H1 (cell line): ENCODE results near the gene SNHG17. TPM values are rescaled to one million over a fixed set of nuclear protein-coding genes. Genes with fewer than 3 reads are reported as not detected.

Experiments used
- CTCF ChIA-PET: fragments of 300-600 bp; sonication (Branson Sonifier 250); formaldehyde crosslinking; loops from one replicate; lab custom pipeline; 2021; ENCODE audit not compliant: partially characterized antibody; lab: Charles Lee
- POLR2A ChIA-PET: fragments of 300-600 bp; sonication (Branson Sonifier 250); formaldehyde crosslinking; loops from one replicate; lab custom pipeline; 2021; ENCODE audit warnings: inconsistent platforms; ENCODE audit not compliant: partially characterized antibody; lab: Charles Lee
- DNase-seq, 2 experiments: peaks; one replicate each; pipeline versions ENCODE4 v3.0.0 to v3.0.0-alpha.2; 2010 to 2022; ENCODE audit warnings: low spot score in 2 of 2, low read depth in 1 of 2, mixed read lengths in 1 of 2
- FAIRE-seq: peaks from 2 replicates; lab custom pipeline; 2011; peaks lifted over from hg19 to GRCh38; lab: Jason Lieb, UNC
- H2AFZ ChIP-seq: 2 replicates; pipeline ENCODE4 v1.8.1; 2012; ENCODE audit warnings: low read length, inconsistent platforms
- H2AK5ac ChIP-seq: 2 replicates; pipeline ENCODE4 v1.6.1; 2013; ENCODE audit warnings: low read depth, low read length
- H2BK120ac ChIP-seq: replicated peaks from 2 replicates; pipeline ENCODE3; 2013; ENCODE audit warnings: low read depth, low read length, inconsistent platforms
- H2BK12ac ChIP-seq: 2 replicates; pipeline ENCODE4 v1.6.1; 2013; ENCODE audit warnings: low read depth, low read length
- H2BK15ac ChIP-seq: 2 replicates; pipeline ENCODE4 v1.6.1; 2013; ENCODE audit warnings: low read length
- H2BK20ac ChIP-seq: 2 replicates; pipeline ENCODE4 v1.6.1; 2013; ENCODE audit warnings: low read length
- H2BK5ac ChIP-seq: 2 replicates; pipeline ENCODE4 v1.6.1; 2013; ENCODE audit warnings: low read depth, low read length
- H3K14ac ChIP-seq: 2 replicates; pipeline ENCODE4 v1.6.1; 2013; ENCODE audit warnings: inconsistent platforms; ENCODE audit not compliant: insufficient read length
- H3K18ac ChIP-seq: 2 replicates; pipeline ENCODE4 v1.6.1; 2013; ENCODE audit warnings: low read length; ENCODE audit errors: extremely low read depth
- H3K23ac ChIP-seq: 2 replicates; pipeline ENCODE4 v1.6.1; 2013; ENCODE audit warnings: inconsistent platforms; ENCODE audit not compliant: insufficient read length
- H3K23me2 ChIP-seq: 2 replicates; pipeline ENCODE4 v1.6.1; 2013; ENCODE audit warnings: low read depth, low read length
- H3K27ac ChIP-seq: 2 replicates; pipeline ENCODE4 v1.6.1; 2011; ENCODE audit warnings: low read depth, low read length, inconsistent platforms
- H3K27me3 ChIP-seq, 4 experiments: replicated peaks in 1 of 4; 1 replicate in 1 of 4; 2 replicates in 3 of 4; pipeline versions ENCODE4 v1.6.1 to v1.8.1; 2011 to 2013; ENCODE audit warnings: low read length in 3 of 4, mild to moderate bottlenecking in 3 of 4, inconsistent platforms in 2 of 4, mixed read lengths in 2 of 4, moderate library complexity in 1 of 4; ENCODE audit not compliant: control insufficient read depth in 3 of 4, insufficient read depth in 3 of 4; ENCODE audit errors: extremely low read depth in 1 of 4
- H3K36me3 ChIP-seq, 4 experiments: 2 replicates each; pipeline versions ENCODE4 v1.6.1 to v1.8.1; 2011 to 2013; ENCODE audit warnings: mild to moderate bottlenecking in 4 of 4, low read length in 3 of 4, moderate library complexity in 2 of 4, control low read depth in 1 of 4, inconsistent platforms in 1 of 4; ENCODE audit not compliant: insufficient read depth in 4 of 4, control insufficient read depth in 2 of 4
- H3K4ac ChIP-seq: replicated peaks from 2 replicates; pipeline ENCODE3; 2013; ENCODE audit warnings: low read length, low read depth, mixed read lengths, inconsistent platforms; ENCODE audit not compliant: insufficient read length
- H3K4me1 ChIP-seq, 4 experiments: replicated peaks in 1 of 4; 1 replicate in 1 of 4; 2 replicates in 3 of 4; pipeline versions ENCODE4 v1.6.1 to v1.8.1; 2011 to 2013; ENCODE audit warnings: low read length in 3 of 4, inconsistent platforms in 2 of 4, mixed read lengths in 1 of 4; ENCODE audit not compliant: insufficient read depth in 4 of 4, control insufficient read depth in 3 of 4
- H3K4me2 ChIP-seq, 2 experiments: 2 replicates each; pipeline versions ENCODE4 v1.6.1 to v1.8.1; 2011 to 2013; ENCODE audit warnings: low read depth in 2 of 2, low read length in 2 of 2, control low read depth in 1 of 2, inconsistent platforms in 1 of 2, mild to moderate bottlenecking in 1 of 2; ENCODE audit not compliant: insufficient read depth in 1 of 2
- H3K4me3 ChIP-seq, 4 experiments: fragments of 200-600, 300-600 bp in 1 of 4; sonication (generic), shearing (Covaris generic), sonication (Bioruptor Twin) in 1 of 4; 2 replicates each; pipeline versions ENCODE4 v1.5.1 to v1.8.1; 2011 to 2016; ENCODE audit warnings: low read length in 4 of 4, low read depth in 3 of 4, control low read depth in 2 of 4, inconsistent platforms in 2 of 4, mild to moderate bottlenecking in 2 of 4, mixed read lengths in 1 of 4, moderate library complexity in 1 of 4; ENCODE audit not compliant: insufficient read depth in 2 of 4; ENCODE audit errors: extremely low read depth in 1 of 4
- H3K56ac ChIP-seq: replicated peaks from 2 replicates; pipeline ENCODE3; 2013; ENCODE audit warnings: low read depth, mild to moderate bottlenecking, mixed read lengths, low read length, inconsistent platforms; ENCODE audit not compliant: insufficient read length
- H3K79me1 ChIP-seq: 2 replicates; pipeline ENCODE4 v1.6.1; 2013; ENCODE audit warnings: low read depth, low read length, control low read depth
- H3K79me2 ChIP-seq, 2 experiments: 2 replicates each; pipeline versions ENCODE4 v1.6.1 to v1.8.1; 2012 to 2013; ENCODE audit warnings: low read length in 2 of 2, mild to moderate bottlenecking in 2 of 2, inconsistent platforms in 1 of 2; ENCODE audit not compliant: insufficient read depth in 2 of 2, control insufficient read depth in 1 of 2
- H3K9ac ChIP-seq, 4 experiments: replicated peaks in 1 of 4; 1 replicate in 1 of 4; 2 replicates in 3 of 4; pipeline versions ENCODE4 v1.6.1 to v1.8.1; 2011 to 2013; ENCODE audit warnings: low read depth in 3 of 4, low read length in 3 of 4, control low read depth in 2 of 4, mild to moderate bottlenecking in 2 of 4, moderate library complexity in 2 of 4, inconsistent platforms in 1 of 4; ENCODE audit errors: extremely low read depth in 1 of 4
- H3K9me3 ChIP-seq, 2 experiments: 2 replicates each; pipeline versions ENCODE4 v1.6.1 to v1.8.1; 2012 to 2013; ENCODE audit warnings: mild to moderate bottlenecking in 2 of 2, moderate library complexity in 2 of 2, control low read depth in 1 of 2, inconsistent platforms in 1 of 2, low read depth in 1 of 2, low read length in 1 of 2, mixed read lengths in 1 of 2; ENCODE audit not compliant: insufficient read depth in 2 of 2
- H4K20me1 ChIP-seq, 2 experiments: replicated peaks in 1 of 2; 2 replicates each; pipeline versions ENCODE3 to v1.8.1; 2011 to 2013; ENCODE audit warnings: inconsistent platforms in 2 of 2, low read length in 2 of 2, mild to moderate bottlenecking in 1 of 2; ENCODE audit not compliant: insufficient read depth in 2 of 2, control insufficient read depth in 1 of 2
- H4K5ac ChIP-seq: 2 replicates; pipeline ENCODE4 v1.6.1; 2013; ENCODE audit warnings: low read length, low read depth, mixed read lengths, inconsistent platforms; ENCODE audit not compliant: insufficient read length
- H4K8ac ChIP-seq: 2 replicates; pipeline ENCODE4 v1.8.0; 2013; ENCODE audit warnings: mild to moderate bottlenecking, moderate library complexity, low read length, inconsistent platforms; ENCODE audit not compliant: insufficient read depth; ENCODE audit errors: extremely low read depth
- H4K91ac ChIP-seq: replicated peaks from 2 replicates; pipeline ENCODE3; 2013; ENCODE audit warnings: low read length, mixed read lengths, inconsistent platforms; ENCODE audit not compliant: insufficient read length
- CREB1 ChIP-seq: IDR thresholded peaks from 2 replicates; pipeline ENCODE4 v1.6.1; 2012; ENCODE audit warnings: inconsistent platforms
- CTBP2 ChIP-seq: IDR thresholded peaks from 2 replicates; pipeline ENCODE4 v1.7.0; 2011; ENCODE audit warnings: borderline replicate concordance, mild to moderate bottlenecking, moderate library complexity, mixed read lengths, low read length; ENCODE audit not compliant: insufficient read depth, insufficient read length
- TBP ChIP-seq: IDR thresholded peaks from 2 replicates; pipeline ENCODE4 v1.6.1; 2011; ENCODE audit warnings: low read depth, low read length, improper control_type of control experiment
- TEAD4 ChIP-seq: IDR thresholded peaks from 2 replicates; pipeline ENCODE4 v1.6.1; 2012; ENCODE audit warnings: low read depth, low read length, inconsistent platforms, mixed read lengths
- WGBS, 2 experiments: shearing (Covaris generic) in 1 of 2; methylation state at CpG; one replicate each; pipeline versions ENCODE4 v1.1.6 to v1.1.7; 2013 to 2015; ENCODE audit warnings: low lambda C conversion rate in 2 of 2, mixed read lengths in 2 of 2, inconsistent platforms in 1 of 2, low coverage in 1 of 2, missing lambda C conversion rate in 1 of 2; ENCODE audit not compliant: insufficient replicate concordance in 2 of 2, insufficient coverage in 1 of 2, insufficient read length in 1 of 2; ENCODE audit errors: extremely low coverage in 1 of 2, missing lambda C conversion rate in 1 of 2; 5-methylcytosine and 5-hydroxymethylcytosine counted together
- polyA plus RNA-seq, 7 experiments: library from polyadenylated mRNA; depleted of rRNA in 3 of 7; stranded (reverse) in 5 of 7; unstranded in 2 of 7; fragments of >200 nt in 5 of 7; fragments of 200-250 nt in 2 of 7; gene quantifications; 1 replicate in 5 of 7; 2 replicates in 1 of 7; 4 replicates in 1 of 7; pipeline versions ENCODE4 v1.2.1 to v1.2.3, GENCODE V29; 2011 to 2013; ENCODE audit warnings: missing spikeins in 2 of 7, mixed read lengths in 2 of 7
- total RNA-seq: library from RNA; stranded (reverse); fragmentation: NEBNext Ultra II Directional; extraction: Animal tissue kit (Norgen Biotek cat#: 25700); gene quantifications from 2 replicates; pipeline ENCODE4 v1.2.1, GENCODE V29; 2021

Gene SNHG17
- total and polyA plus RNA-seq, 2 of the 8 experiments (the other 6 are each of a cell fraction or from before 2014, with no cell fraction given) = 59.4 to 59.8 TPM

DNA sequence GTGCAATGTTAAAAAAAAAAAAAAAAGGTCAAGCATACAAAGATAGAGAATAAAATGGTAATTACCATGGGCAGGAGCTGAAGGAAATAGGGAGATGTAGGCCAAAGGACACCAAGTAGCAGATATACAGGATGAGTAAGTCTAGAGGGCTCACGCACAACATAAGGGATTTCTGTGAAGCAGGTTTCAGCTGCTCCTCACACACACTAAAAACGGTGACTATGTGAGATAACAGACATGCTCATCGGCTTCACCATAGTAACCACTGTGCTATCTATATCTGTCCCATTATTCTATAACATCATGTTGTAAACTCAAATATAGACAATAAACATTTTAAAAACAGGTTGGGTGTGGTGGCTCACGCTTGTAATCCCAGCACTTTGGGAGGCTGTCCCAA lies 11.6 kb downstream of the SNHG17 start:
- POLR2A ChIA-PET = interaction anchor here (0.8 to 17.6 kb wide), 6 partner anchors 5 to 49 kb away, joined by 4 to 420 read pairs (median 8); partner anchors contain the start of genes RALGAPB and SNHG17
- no peak overlapping the region for H3K9ac ChIP-seq
- peaks cover 18 to 51% of the 10 kb centered on the region in 2 experiments for H4K20me1 ChIP-seq
- no peak overlapping the region for H3K56ac ChIP-seq
- no peak overlapping the region for H3K4me2 ChIP-seq
- no peak overlapping the region for H4K91ac ChIP-seq
- H4K5ac ChIP-seq = no peak overlapping the region
- H3K36me3 ChIP-seq = peaks cover 82 to 100% (median 96%) of the 10 kb centered on the region in 4 experiments
- no peaks in the 10 kb centered on the region; a peak in 1 of 7 replicates for H3K4me1 ChIP-seq
- DNase-seq (no peak), FAIRE-seq (no peak)
- no peak overlapping the region for H2BK120ac ChIP-seq
- no peak overlapping the region for H2BK20ac ChIP-seq
- H4K8ac ChIP-seq = no peak overlapping the region
- H2AK5ac ChIP-seq = no peak overlapping the region
- WGBS, 2 experiments = 96% methylated on average over 4 of the region's 4 CpGs; no CpG with 5 or more reads in 1 of the 2 experiments
- H3K23me2 ChIP-seq = no peaks in the 10 kb centered on the region; the same call in 1 of the 2 replicates
- no peak overlapping the region for H3K23ac ChIP-seq
- H3K27ac ChIP-seq = no peak overlapping the region
- H2BK5ac ChIP-seq = no peak overlapping the region
- H2BK15ac ChIP-seq = no peak overlapping the region
- H3K4ac ChIP-seq = no peak overlapping the region
- H3K18ac ChIP-seq = no peak overlapping the region
- no peaks in the 10 kb centered on the region for H3K27me3 ChIP-seq
- H2BK12ac ChIP-seq = no peak overlapping the region
- no peak overlapping the region for H2AFZ ChIP-seq
- no peak for TF ChIP-seq TBP
- TF ChIP-seq TEAD4 = no peak
- no peak for TF ChIP-seq CREB1
- TF ChIP-seq CTBP2 = no peak
- CTCF ChIA-PET = interaction anchor here (0.6 to 4.1 kb wide), 7 partner anchors 9 to 119 kb away, joined by 3 to 15 read pairs (median 5); partner anchors contain the start of gene SNHG17
- H3K14ac ChIP-seq = no peak overlapping the region
- no peaks in the 10 kb centered on the region for H3K9me3 ChIP-seq
- H3K79me1 ChIP-seq = peaks cover 20% of the 10 kb centered on the region
- H3K79me2 ChIP-seq = peaks cover 1 to 50% of the 10 kb centered on the region in 2 experiments; a peak in 3 of 4 replicates
- no peak overlapping the region for H3K4me3 ChIP-seq
